Nephron (organoid): ENCODE results near the gene GEMIN5.

Source experiments
- H3K27ac Mint-ChIP-seq, 3 experiments: 2 replicates each; pipeline ENCODE4 v1.8.0; 2020; ENCODE audit warnings: mixed read lengths in 3 of 3, mild to moderate bottlenecking in 2 of 3, moderate library complexity in 1 of 3
- H3K27me3 Mint-ChIP-seq: 2 replicates; pipeline ENCODE4 v1.8.0; 2021; ENCODE audit warnings: low read depth, mild to moderate bottlenecking, moderate library complexity, mixed read lengths
- H3K36me3 Mint-ChIP-seq: 2 replicates; pipeline ENCODE4 v1.8.0; 2020; ENCODE audit warnings: low read depth, mixed read lengths
- H3K4me1 Mint-ChIP-seq: 2 replicates; pipeline ENCODE4 v1.8.0; 2020; ENCODE audit warnings: mixed read lengths
- H3K4me3 Mint-ChIP-seq, 3 experiments: 2 replicates each; pipeline ENCODE4 v1.8.0; 2020; ENCODE audit warnings: mild to moderate bottlenecking in 3 of 3, mixed read lengths in 3 of 3, moderate library complexity in 2 of 3
- H3K9me3 Mint-ChIP-seq: 2 replicates; pipeline ENCODE4 v1.8.0; 2020; ENCODE audit warnings: mixed read lengths
- TF ChIP-seq, protein P1 (sequence below), 3 experiments: fragments of 200-600 bp; sonication (generic); IDR thresholded peaks; one replicate each; pipeline ENCODE4 v1.5.0; 2021; ENCODE audit warnings: antibody characterized with exemption in 3 of 3; ENCODE audit not compliant: unreplicated experiment in 3 of 3

The GEMIN5 gene

GRCh38 chr5:154868702-154869101 lies 69.3 kb downstream of the GEMIN5 start:
- H3K27ac Mint-ChIP-seq = no peak overlapping the region
- no peaks in the 10 kb centered on the region for H3K27me3 Mint-ChIP-seq
- no peak overlapping the region for H3K4me3 Mint-ChIP-seq
- H3K4me1 Mint-ChIP-seq = peaks cover 4% of the 10 kb centered on the region
- TF ChIP-seq, protein P1, sequence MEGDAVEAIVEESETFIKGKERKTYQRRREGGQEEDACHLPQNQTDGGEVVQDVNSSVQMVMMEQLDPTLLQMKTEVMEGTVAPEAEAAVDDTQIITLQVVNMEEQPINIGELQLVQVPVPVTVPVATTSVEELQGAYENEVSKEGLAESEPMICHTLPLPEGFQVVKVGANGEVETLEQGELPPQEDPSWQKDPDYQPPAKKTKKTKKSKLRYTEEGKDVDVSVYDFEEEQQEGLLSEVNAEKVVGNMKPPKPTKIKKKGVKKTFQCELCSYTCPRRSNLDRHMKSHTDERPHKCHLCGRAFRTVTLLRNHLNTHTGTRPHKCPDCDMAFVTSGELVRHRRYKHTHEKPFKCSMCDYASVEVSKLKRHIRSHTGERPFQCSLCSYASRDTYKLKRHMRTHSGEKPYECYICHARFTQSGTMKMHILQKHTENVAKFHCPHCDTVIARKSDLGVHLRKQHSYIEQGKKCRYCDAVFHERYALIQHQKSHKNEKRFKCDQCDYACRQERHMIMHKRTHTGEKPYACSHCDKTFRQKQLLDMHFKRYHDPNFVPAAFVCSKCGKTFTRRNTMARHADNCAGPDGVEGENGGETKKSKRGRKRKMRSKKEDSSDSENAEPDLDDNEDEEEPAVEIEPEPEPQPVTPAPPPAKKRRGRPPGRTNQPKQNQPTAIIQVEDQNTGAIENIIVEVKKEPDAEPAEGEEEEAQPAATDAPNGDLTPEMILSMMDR (IDR thresholded peaks at IDR 0.05; ENCODE audit: unreplicated experiment in 3 of 3) = no peak
- H3K36me3 Mint-ChIP-seq = peaks cover 64% of the 10 kb centered on the region
- H3K9me3 Mint-ChIP-seq = no peaks in the 10 kb centered on the region

DNA sequence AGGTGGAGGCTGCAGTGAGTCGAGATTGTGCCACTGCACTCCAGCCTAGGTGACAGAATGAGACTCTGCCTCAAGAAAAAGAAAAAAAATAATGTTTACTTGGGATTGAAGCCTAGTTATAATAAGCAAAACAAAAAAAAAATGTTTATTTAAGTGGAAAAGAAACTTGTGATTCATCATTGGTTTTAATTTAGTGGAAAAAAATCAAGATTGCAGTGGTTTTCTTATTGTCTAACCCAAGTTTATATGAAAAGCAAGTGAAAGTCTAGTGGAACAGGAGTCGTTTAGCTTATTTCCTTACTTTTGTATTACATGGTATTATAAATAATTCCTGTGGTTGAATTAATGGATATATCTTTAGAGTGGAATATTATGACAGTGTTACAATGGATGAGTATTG lies 71.2 kb downstream of the GEMIN5 start:
- TF ChIP-seq, protein P1 (IDR thresholded peaks at IDR 0.05; ENCODE audit: unreplicated experiment in 3 of 3) = no peak
- Mint-ChIP-seq H3K27ac (no peak overlapping the region), H3K27me3 (no peaks in the 10 kb centered on the region), H3K9me3 (no peaks in the 10 kb centered on the region), H3K4me1 (peaks cover 9% of the 10 kb centered on the region), H3K36me3 (peaks cover 63% of the 10 kb centered on the region), H3K4me3 (no peak overlapping the region)

DNA sequence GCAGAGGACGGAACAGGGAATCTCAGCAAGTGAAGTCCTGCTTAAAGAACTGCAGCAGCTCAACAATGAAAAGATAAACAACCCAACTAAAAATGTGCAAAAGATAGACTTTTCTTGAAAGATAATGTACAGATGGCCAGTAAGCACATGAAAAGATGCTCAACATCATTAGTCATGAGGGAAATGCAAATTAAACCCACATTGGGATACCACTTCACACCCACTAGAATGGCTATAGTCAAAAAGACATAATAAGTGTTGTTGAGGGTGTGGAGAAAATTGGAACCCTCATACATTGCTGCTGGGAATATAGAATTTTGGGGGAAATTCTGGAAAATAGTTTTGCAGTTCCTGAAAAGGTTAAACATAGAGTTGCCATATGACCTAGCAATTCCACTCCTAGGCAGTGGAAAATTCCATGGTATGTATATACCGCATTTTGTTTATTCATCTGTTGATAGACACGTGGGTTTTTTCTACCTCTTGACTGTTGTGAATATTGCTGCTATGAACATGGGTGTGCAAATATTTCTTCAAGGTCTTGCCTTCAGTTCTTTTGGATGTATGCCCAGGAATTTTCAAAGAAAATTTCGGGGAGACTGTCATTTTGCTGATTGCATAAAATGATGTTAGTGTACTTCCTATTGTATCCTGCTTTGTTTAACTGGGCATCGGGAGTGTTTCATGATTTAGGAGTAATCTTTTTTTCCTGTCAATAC lies 72.4 kb downstream of the GEMIN5 start:
- no peak overlapping the region for H3K27ac Mint-ChIP-seq
- no peak overlapping the region for H3K4me3 Mint-ChIP-seq
- H3K4me1 Mint-ChIP-seq = peaks cover 16% of the 10 kb centered on the region

DNA sequence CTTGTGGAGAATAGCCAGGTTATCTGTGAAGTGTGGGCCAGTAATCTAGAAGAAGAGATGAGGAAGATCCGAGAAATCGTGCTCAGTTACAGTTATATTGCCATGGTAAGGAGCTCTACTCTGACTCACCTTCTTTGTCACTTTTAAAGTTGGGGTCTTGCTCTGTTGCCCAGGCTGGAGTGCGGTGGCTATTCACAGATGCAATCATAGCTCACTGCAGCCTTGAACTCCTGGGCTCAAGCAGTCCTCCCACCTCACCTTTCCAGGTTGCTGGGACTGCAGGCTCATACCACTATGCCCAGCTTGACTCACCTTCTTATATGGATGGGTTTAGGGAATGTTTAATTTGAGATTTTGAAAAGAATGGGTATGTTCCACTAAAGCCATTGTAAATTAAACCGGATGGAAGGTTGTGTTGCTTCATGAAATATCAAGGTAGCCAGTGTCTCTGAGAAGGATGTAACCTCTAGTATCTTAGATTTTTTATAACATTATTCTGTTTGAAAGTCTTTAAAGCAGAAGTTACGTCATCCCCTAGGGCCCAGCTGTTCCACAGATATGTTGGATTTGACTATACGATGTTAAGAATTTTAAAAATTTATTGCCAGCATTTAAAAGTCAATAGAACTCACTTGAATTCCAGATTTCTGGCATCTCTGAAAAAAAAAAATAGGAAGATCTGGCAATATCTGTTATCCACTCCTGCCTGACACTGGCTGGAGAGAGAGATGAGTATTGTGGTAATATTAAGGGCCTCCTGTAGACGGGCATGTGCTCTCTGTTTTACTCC lies 74.5 kb downstream of the GEMIN5 start:
- Mint-ChIP-seq H3K27ac (no peak overlapping the region), H3K9me3 (no peaks in the 10 kb centered on the region)

More for the DNA sequence above, 72.4 kb downstream of the GEMIN5 start:
- Mint-ChIP-seq H3K9me3 (no peaks in the 10 kb centered on the region), H3K36me3 (peaks cover 58% of the 10 kb centered on the region), H3K27me3 (no peaks in the 10 kb centered on the region)
- TF ChIP-seq, protein P1 (IDR thresholded peaks at IDR 0.05; ENCODE audit: unreplicated experiment in 3 of 3) = no peak

DNA sequence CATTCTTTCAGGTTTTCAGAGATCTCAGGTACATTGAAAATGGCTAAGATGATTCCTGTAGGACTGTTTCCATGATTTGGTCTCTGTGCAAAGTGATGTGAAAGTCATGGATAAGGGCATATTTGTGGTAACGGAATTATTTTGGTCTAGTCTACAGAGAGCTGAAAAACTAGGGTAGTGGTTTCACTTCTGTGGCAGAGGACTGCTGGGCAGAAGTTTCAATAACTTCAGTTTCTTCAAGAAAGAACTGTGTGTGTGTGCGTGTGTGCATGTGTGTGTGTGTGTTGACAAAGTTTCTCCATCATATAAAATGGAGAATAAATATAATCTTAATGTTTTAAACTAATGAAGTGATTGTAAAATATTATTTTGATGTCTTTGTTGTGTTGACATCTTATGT lies 75.2 kb downstream of the GEMIN5 start:
- Mint-ChIP-seq H3K4me1 (peaks cover 25% of the 10 kb centered on the region), H3K36me3 (peaks cover 47% of the 10 kb centered on the region), H3K4me3 (no peak overlapping the region), H3K9me3 (no peaks in the 10 kb centered on the region), H3K27me3 (no peaks in the 10 kb centered on the region), H3K27ac (no peak overlapping the region)
- TF ChIP-seq, protein P1 (IDR thresholded peaks at IDR 0.05; ENCODE audit: unreplicated experiment in 3 of 3) = no peak

More for the DNA sequence above, 74.5 kb downstream of the GEMIN5 start:
- Mint-ChIP-seq H3K27me3 (no peaks in the 10 kb centered on the region), H3K4me3 (no peak overlapping the region), H3K4me1 (peaks cover 25% of the 10 kb centered on the region), H3K36me3 (peaks cover 49% of the 10 kb centered on the region)
- TF ChIP-seq, protein P1 (IDR thresholded peaks at IDR 0.05; ENCODE audit: unreplicated experiment in 3 of 3) = no peak
